ENCODE data around the gene PPBP.
"Not testable (repeated sequence)": the region's sequence is repeated elsewhere in the genome, so short reads cannot be mapped to it uniquely, and the experiment has no call there.

PPBP gene

DNA sequence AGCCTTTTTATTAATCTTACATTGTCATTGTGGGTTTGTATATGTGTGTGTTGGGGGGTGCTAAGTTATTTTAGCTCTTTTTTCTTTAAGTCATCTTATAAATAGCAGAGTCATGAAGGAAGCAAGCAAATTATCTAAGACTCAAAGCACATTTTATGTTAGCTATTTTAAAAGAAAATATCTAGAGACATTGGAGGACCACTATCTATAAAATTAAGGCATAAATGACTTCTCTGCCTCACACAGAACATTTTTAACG is 3.7 kb upstream of the PPBP start:
- DNase-seq, result no peak

DNA sequence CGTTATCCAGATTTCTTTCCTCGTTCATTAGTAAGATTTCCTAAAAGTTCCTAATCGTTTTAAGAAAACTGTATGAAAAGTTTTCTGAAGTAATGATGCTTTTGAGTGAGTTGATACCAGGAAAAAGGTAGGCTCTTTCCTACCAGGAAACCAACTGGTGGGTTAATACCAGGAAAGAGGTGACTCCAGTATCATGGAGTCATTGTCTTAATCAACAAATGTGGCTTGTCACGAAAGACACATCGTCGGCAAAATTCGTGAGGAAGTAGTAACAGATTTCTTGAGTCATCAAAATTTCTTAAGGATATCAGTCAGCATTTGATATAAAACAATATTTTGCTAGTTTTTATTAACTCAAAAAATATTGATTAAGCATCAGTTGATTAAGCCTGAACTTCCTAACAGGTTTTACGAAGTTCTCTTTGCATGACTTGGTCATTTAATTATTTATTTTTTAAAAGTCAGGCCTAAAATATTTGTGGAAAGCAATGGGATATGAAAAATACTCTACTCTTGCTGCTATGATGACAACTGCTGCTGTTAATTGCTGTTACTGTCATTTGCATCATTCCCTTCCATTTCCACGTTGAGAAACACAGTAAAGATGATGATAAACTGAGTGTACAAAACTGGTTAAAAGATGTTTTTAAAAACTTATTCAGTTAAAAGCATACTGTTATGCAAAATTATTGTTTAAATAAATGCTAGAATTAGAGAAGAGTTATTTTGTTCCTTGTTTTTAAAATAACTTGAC is 3.2 kb upstream of the PPBP start:
- DNase-seq, result no peak

DNA sequence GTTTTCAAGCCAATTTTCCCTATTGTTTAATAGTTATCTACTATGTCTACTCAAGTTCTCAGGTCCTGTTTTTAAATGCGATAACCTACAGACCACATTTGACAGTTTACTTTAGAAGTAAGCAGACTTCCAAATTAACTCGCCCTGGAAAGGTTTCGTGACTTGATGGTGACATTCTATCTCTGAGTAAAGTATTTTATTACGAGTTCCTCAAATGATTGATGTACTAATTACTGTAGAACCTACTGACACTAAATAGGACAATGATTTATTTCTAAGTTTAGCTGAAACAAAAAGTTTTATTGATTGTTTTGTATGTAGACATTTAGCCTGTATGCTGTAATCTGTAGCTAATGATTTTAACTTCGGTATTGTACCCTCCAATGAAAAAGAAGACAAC is 1.9 kb upstream of the PPBP start:
- no peak for DNase-seq

DNA sequence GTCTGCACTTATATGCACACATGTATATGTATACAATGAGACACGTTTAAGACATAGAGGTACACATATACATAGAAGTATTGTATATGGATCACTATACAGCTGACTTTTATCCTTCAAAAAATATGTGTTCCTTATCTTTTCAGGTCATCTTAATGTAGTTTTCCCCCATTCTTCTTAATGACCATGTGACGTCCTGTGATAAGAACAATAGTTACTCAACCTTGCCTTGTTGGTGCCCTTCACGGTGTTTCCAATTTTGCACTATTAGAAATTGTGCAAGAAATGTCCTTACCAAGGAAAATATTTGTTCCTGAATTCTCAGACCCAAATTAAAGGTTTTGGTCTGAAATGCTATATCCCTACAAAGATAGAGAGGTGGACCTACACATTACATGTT is 1.0 kb upstream of the PPBP start:
- DNase-seq, result no peak

DNA sequence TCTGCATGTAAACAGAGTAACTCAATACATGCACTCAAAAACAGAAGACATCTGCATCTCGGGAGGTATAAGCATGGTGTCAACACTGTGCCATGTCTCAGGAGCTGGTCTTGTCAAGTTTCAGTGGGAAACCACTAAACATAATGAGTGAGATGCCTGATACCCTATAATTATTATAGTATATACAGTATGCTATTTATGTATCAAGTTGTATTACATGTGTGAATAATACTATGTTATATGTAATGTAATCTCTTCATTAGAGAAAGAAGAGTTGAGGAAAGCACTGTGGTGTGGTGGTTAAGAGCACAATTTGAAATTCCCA is 2.5 kb downstream of the PPBP start:
- DNase-seq, result no peak

DNA sequence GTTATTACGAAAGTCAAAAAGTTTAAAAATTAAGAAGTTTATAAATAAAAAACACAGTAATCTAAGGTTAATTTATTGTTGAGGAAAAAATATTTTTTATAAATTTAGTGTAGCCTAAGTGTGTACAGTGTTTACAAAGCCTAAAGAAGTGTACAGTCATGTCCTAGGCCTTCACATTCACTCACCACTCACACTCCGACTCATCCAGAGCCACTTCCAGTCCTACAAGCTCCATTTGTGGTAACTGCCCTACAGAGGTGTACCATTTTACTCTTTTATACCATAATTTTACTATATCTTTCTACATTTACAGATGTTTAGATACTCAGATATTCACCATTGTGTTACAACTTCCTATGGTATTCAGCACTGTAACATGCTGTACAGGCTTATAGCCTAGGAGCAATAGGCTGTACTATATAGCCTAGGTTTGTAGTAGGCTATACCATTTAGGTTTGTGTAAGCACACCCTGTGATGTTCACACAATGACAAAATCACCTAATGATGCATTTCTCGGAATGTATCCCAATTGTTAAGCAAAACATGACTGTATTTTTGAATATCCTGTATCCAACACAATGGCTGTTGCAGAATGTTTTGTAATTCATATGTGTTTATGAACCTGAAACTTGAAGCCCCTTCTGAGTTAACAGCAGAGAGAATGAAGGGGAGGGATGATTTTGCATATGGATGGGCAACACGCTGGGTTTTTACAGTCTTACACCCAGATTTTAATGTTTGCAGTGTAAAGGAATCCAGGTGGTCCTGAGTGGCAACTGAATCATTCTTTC is 3.1 kb downstream of the PPBP start:
- DNase-seq, result no peak

DNA sequence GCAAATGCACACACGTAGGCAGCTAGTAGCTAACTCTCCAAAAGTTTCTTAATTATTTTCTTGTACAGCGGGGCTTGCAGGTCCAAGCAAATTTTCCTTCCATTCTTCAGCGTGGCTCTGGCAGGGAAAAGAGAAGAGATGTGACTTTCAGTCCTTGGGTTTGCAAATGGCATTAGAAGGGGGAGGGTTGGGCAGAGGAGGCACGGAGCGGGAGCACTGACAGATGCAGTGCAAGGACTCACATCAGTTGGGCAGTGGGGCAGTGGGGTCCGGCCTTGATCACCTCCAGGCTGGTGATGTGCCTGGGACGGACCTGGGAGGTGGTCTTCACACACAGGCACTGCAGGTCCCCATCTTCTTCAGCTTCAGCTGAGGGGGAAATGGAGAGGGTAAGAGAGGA is 6.8 kb downstream of the PPBP start:
- DNase-seq, result not testable (repeated sequence)

DNA sequence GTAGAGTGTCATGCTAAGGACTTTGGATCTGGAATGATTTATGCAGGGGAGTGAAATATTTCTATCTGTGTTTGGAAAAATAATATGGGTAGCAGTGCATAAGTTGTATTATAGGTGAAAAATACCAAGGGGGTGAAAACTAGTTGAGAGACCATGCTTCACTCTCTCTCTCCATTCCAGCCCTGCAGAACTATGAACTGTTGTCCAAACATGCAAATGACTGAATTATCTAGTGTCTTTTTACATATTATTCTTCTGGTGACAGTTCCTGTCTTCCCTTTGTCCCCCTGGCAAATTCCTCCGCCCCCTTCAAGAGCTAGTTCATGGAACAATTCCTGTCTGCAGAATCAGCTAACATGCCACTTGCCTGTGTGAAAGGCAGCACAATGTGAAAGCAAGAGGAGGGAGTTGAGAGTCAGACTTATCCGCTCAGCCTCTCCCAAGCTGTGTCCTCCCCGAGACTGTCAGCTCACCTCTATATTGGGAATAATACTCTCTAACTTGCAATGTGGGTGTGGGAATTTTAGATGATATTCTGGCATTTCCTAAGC is 8.5 kb downstream of the PPBP start:
- no peak for DNase-seq

DNA sequence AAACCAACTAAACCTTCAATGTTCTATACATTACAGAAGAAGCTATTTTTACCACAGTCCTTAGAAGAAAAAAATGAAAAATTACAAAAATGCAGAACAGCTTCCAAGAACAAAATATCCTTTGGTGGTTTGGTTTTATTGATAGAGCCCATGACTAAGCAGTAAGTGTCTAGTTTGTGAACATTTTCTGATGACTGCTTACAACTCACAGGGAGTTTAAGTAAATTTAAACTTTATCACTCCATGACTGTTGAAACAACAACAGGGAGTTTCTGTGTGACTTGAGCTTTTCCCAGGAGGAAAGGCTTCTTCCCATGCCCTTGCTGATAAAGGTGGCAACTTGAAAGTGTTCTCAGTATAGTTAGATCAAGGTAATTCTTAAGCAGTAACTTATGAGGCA is 9.1 kb downstream of the PPBP start:
- DNase-seq, result no peak

DNA sequence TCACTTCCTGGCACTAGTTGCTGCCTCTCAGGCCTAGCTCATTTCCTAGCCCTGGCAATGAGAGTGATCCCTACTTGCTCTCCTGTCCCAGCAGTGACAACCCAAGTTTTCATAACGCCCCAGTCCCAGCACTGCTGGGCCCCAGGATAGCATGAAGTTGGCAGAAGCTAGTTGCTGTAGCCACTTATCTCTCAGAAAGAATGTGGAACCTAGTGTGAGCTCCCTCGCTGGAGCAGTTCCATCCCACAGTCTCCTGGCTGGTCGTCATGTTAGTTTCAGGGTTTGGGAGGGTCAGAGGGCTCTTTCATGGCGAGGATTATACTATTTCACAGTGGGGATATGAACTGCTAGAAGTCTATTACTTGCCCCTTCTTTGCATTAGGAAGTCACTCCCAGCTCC is 11.3 kb downstream of the PPBP start:
- DNase-seq, result no peak

DNA sequence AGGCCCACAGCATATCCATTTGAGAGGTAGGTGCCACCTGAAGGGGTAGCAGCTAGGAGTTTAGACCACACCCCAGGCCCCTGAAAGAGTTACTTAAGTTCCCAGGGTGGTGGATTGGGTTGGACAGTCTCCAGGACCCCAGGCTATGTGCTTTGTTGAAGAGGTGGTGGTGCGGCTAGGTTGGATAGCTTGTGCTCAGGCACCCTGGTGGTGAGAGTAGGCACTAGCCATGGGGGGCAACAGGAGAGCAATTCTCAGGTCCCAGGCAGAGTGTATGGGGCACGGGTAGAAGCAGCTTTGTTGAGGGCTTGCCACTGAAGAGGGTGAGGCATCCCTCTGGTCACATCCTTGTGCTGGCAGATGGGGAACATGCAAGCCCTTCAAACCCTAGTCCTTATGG is 11.8 kb downstream of the PPBP start:
- DNase-seq, result no peak

DNA sequence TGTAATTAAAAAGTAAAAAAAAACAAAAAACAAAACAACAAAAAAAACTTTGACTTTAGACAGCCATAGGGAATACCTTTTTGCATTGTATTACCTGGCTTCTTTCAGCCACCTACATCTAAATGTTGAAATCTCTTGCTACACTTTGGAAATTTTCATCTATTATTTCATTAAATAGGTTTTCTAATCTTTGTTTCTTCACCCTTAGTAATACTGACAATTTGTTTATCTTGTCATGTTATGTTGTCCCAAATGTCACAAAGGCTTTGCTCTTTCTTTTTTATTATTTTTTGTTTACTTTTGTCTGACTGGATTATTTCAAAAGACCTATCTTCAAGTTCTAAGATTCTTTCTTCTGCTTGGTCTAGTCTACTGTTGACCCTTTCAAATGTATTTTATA is 13.6 kb downstream of the PPBP start:
- no peak for DNase-seq

DNA sequence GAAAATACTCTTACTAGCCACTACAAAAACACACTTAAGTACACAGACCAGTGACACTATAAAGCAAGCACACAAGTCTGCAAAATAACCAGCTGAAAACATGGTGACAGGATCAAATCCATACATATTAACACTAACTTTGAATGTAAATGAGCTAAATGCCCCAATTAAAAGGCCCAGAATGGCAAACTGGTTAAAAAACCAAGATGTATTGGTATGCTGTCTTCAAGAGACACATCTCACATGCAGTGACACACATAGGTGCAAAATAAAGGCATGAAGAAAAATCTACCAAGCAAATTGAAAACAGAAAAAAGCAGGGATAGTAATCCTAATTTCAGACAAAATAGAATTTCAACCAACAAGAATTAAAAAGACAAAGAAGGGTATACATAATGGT is 17.0 kb downstream of the PPBP start:
- no peak for DNase-seq

DNA sequence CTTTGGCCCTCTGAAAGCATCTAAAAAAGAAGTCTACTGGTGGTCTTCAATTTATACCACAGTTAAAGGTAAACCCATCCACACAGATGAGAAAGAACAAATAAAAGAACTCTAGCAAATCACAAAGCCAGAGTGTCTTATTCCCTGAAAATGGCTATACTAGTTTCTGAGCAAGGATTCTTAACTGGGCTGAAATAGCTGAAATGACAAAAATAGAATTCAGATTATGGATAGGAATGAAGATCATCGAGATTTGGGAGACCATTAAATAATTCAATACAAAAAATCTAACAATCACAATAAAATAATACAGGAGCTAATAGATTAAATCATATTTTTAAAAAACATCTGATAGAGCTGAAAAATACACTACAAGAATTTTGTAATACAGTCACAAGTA is 18.0 kb downstream of the PPBP start:
- no peak for DNase-seq

DNA sequence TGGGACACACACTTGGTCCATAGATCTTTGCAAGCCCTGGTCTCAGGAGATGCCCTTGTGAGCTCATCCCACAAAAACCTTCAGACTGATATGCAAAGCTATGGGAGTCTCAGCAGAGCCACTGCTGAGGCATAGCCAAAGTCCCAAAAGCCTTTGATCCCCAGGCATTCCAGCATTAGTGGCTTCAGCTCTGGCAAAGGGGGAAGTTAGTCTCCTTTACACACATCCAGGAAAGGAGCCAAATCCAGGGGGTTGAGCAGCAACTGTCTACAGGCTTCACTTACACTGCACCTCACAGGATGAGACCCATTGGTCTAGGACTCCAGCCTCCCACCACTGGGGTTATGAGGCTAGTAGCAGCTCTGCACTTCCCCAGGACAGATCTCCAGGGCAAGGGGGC is 20.1 kb downstream of the PPBP start:
- no peak for DNase-seq

DNA sequence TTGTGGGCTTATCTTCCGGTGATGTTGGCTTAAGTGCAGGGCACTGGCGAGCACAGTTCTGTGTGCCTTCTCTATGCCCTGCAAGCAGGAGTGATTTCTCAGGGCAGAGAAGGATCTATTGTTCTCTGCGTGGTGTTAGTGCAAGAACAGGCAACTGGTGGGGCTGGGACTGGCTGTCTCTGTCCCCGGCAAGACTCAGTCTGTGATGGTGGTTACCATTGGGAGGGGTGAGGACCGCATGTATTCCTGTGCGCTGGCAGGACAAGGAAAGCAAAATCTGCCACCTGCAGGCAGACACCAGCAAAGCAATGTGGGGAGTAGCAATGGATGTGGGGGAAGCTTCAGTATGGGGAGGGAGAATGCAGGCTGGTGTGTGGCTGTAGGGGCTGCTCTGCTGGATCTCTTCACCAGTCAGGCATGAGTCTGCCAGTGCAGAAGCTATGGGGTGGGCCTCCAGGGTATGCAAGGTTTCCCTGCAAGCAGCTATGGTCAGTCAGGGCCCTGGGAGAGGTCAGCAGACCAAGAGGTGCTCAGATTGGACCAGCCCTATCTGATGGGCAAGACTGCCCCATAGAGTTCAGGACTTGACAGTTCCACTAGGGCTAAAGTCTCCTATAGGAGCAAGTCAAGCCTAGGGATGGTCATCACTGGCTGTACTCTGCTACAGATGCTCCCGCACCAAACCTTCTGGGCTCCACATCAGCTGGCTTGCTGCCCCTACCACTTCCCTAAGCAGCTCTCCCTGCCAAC is 23.0 kb downstream of the PPBP start:
- peak in 1 of 2 experiments; percentile 33 for DNase-seq

DNA sequence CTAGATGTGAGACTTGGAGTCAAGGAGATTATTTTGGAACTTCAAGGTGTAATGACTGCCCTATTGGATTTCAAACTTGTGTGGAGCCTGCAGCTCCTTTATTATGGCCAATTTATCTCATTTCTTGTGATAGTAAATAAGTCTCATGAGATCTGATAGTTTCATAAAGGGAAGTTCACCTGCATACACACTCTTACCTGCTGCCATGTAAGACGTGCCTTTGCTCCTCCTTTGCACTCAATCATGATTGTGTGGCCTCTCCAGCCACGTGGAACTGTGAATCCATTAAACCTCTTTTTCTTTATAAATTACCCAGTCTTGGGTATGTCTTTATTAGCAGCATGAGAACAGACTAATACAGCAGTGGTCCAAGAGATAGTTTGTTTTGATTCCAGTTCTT is 25.3 kb downstream of the PPBP start:
- DNase-seq, result no peak

DNA sequence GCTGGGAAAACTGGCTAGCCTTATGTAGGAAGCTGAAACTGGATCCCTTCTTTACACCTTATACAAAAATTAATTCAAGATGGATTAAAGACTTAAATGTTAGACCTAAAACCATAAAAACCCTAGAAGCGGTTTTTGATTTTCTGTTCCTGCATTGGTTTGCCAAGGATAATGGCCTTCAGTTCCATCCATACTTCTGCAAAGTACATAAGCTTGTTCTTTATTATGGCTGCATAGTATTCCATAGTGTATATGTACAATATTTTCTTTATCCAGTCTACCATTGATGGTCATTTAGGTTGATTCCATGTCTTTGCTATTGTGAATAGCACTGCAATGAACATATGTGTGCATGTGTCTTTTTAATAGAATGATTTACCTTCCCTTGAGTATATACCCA is 28.9 kb downstream of the PPBP start:
- not testable (repeated sequence) for DNase-seq

DNA sequence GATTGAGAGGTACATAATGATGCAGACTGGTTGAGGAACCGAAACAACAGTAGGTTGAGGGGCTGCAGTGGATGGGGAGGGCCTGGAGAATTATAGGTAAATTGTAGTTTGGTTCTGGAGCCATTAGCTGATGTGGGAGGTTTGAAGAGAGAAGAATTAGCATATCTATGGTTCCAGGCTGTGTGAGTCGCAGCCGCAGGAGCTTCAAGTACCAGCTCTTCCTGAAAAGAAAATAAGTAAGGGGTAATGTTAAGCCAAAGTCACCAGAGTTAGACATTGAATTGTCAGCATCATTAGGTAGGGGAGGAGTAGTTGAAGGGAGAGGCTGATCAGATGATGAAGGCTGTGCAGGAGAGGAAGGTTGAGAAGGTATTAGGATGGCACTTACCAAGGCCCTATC is 35.6 kb downstream of the PPBP start:
- no peak for DNase-seq

DNA sequence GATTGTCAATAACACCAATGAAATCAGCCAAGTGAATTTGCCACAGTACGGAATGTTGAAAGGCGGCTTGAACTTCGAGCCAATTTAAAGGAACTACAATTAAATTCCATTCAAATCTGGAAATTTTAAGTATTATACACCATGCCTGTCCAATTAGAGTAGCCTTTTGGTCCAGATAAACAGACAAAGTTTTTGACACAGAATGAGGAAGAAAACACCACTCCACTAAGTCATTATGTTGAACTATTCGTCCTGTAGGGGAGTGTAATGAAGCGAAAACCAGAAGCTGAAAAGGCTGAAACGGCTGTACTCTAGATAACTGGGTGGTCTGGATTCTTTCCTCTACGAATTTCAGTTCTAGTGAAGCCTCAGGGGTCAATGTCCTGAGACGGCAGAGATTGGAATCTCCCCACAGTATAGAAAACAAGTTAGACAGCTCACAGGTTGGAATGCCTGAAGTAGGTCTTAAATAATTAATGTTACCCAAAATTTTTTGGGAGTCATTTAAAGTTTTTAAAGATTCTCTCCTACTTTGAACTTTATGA is 37.5 kb downstream of the PPBP start:
- DNase-seq, result not testable (repeated sequence)

DNA sequence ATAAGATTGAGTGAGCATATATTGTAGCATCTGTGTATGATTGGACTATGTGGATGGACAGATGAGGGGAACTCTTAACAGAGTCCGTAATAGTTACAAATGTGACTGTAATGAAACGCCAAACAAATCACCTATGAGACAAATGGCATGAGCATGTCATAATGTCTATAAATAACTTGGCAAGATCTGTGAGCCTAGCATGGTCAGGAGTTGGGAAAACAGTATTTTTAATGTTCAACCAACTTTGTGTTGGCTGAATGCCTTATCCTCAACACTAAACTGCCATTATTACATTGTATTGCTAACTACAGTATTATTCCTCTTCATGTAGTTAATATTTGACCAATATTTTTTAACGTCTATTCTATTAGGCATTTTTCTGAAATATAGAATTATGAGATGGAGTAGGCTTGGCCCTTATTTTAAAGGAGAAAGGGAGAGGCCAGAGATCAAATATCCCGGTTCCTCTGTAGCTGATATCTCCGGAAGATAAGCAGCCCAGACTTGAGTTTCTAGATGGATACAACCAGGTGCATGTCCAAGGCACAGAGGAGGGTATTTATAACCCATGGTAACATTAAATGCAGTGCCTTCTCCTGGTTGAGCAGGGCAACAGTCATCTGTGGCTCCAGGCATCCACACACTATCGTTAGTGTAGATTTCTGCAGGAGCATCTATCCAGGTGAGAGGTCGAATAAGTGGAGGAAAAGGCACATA is 38.8 kb downstream of the PPBP start:
- DNase-seq, result no peak

DNA sequence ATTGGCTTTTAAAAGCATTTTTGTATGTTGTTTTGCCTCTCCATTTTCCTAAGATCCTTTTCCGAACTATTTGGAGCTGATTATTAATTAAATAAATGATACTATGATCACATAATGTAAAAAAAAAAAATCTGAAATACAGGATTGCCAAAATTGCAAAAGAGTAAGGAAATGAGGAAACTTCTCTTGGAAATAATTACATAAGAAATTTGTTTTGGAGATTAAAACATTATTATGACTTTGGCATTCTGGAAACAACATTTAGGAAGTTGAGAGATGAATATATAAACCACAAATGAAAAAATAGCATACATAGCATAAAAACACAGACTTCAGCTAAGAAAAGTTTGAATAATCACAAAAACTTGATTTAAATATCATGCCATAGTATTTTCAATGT is 39.7 kb downstream of the PPBP start:
- DNase-seq, result no peak
